Stimulated activated CD8-positive, alpha-beta memory T cell treated with anti-CD3 and anti-CD28 coated beads, Interleukin-15, amount 100 ng/mL, for 48 hours (primary cell): ENCODE data around the gene HECTD4.
A peak's percentile ranks its signal among the peaks of the same experiment; 100 is the strongest.
"Not testable (repeated sequence)": the region's sequence is repeated elsewhere in the genome, so short reads cannot be mapped to it uniquely, and the experiment has no call there.

Source experiments
- DNase-seq, 2 donors: peaks; one replicate each; pipeline ENCODE4 v3.0.0-alpha.2; 2020; ENCODE audit warnings: low read depth in 2 of 2

HECTD4 gene

DNA sequence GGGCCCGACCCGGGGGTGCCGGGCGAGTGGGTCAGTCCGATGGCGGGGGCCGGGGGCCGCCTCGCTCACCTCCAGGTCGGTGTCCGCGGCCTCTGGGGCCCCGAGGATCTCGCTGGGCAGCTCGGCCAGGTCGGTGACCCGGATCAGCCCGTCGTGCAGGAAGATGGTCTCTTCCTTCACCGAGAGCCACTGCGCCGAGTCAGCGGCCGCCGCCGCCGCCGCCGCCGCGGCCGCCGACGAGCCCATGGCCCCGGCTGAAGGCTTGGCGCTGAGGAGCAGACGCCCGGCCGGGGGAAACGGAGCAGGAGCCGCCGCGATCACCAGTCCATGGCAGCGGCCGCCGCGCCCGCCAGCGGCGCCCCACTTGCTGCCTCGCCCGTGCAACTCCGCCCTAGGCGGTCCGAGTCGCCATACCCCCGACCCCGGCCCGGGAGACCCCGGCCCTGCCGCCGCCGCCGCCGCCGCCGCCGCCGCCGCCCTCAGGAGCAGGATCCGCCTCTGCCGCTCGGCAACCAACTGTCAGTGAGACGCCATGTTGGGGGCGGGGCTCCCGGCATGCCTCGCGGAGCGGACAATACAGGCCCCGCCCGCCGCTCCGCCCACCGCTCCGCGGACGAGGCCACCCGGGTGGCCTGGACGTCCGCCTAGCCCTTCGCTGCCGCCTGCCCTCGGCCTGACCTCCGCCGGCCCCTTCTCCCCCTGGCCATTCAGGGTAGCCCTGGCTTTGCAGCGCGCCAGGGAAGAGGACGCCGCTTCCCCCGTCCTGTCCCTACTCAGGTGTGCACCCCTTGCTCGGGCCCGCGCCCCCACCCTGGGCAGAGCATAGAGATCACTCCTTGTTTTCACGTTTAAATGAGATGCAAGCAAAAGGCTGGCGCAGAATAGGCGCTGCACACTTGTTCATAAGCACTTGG is at the start of gene HECTD4:
TSS of gene HECTD4 (minus strand) at position 549 of the 914 bp plus-strand sequence. CDS start at position 246, 303 bp downstream.
- DNase-seq, result peak; percentile 89 to 91

- DNase-seq, result no peak
Measured at GRCh38 chr12:112431965-112432364, 49.7 kb upstream of the HECTD4 start.

DNA sequence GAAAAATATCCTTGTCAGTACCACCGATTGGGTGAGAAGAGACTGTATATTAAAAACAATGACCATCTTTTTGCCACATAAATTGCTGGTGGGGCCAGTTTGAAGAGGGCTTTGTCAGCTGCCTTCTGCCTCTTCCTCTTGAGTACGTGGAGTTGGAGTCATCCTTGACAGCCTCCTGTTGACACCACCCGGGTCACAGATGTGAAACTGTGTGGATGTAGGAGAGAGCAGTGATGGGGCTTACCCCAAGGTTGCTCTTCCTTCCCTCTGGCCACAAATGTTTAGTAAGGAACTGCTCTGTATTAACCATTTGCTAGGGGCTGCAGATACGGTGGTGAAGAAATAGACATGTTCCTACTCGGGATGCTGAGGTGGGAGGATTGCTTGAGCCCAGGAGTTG is 48.7 kb upstream of the HECTD4 start:
- no peak for DNase-seq

- no peak for DNase-seq
Measured at GRCh38 chr12:112427760-112428159, 45.5 kb upstream of the HECTD4 start.

- DNase-seq, result no peak
Measured at GRCh38 chr12:112425582-112426382, 43.6 kb upstream of the HECTD4 start.

GRCh38 chr12:112424126-112424525 is 41.9 kb upstream of the HECTD4 start:
- no peak for DNase-seq

DNA sequence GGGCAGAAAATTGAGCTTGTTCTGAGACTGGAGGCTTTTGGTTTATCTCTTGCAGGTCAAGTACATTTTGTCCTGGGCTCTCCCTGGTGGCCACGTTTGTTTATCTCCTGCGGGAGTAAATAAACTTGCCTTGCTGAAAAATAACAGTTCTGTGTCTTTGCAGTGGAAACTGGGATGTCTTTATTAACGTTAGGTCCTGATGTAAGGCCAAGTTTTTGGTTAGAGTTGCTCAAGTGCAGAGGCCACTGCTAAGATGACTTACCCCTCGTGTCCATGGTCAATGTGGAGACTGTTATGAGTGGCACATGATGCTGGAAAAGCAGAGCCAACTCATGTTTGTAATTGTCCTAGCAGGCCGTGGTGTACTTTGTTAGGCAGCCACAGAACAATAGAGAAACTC is 40.3 kb upstream of the HECTD4 start:
- no peak for DNase-seq

DNA sequence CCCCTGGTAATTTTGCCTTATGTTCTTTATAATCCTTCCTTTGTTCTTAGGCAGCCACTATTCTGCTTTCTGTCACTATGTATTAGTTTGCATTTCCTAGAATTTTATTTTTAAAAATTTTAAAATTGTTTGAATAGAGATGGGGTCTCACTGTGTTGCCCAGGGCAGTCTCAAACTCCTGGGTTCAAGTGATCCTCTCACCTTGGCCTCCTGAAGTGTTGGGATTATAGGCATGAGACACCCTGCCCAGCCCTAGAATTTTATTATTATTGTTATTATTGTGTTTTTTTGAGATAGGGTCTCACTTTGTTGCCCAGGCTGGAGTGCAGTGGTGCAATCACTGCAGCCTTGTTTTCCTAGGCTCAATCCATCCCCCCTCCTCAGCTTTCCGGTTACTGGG is 39.1 kb upstream of the HECTD4 start:
- no peak for DNase-seq

DNA sequence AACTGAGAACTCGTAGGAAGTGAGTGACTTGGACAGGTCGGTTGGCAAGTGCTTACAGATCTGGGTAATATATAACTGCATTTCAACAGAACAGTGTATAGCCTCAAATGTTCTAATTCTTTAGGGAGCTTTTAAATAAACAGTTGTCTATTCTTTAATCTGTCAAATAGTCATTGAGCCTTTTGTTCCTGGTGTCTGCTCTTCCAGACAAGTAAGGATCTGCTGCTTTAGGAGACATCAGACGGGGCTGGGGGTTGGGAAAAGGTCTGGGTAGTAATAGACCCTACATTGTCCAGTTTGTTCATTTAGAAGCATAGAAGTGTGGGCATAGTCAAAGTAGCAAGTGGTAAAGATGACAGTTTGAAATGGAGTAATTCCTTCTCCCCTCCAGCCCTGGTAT is 38.5 kb upstream of the HECTD4 start:
- DNase-seq, result no peak

DNA sequence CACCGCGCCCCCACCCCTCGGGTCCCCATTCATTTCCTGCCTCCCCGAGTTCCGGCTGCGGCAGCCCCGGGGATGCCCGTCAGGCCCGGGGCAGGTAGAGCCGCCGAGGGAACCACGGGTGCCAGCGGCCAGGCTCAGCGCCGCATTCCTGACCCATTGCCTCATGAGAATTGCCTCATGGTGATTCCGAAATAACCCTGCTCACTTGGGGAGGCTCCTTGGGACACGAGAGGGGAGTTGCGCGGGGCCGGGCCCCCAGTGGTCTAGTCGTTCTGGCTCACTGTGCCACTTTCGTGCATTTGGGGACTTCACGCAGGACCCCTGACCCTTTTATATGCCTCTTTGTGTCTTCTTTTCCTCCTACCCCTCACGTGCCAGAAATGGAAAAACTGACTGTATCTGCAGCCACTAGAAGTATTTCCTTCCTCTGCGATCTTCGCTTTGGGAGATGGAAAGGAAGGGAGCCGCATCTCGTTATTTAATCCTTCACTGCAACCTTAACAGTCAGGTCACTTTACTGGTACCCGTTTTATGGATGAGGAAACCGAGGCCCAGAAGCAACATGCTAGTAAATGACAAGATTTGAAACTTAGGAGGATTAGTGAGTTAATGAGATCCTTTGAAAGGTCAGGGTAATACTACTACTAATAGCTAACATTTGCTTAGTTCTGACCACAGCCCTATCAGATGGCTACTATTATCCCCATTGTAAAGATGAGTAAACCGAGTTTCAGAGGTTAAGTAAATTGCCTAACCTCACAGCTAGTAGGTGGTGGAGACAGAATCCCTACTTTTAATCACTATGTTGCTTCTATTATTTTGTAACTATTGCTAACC is 37.3 kb upstream of the HECTD4 start:
- DNase-seq, result no peak

GRCh38 chr12:112418608-112419296 is 36.5 kb upstream of the HECTD4 start, which contains the start of gene PTPN11:
Gene PTPN11 (plus strand): TSS chr12:112418947. CDS start chr12:112419112, 165 bp downstream.
- peak; percentile 86 to 87 for DNase-seq

GRCh38 chr12:112418273-112418607 is 36.0 kb upstream of the HECTD4 start:
- no peak for DNase-seq

DNA sequence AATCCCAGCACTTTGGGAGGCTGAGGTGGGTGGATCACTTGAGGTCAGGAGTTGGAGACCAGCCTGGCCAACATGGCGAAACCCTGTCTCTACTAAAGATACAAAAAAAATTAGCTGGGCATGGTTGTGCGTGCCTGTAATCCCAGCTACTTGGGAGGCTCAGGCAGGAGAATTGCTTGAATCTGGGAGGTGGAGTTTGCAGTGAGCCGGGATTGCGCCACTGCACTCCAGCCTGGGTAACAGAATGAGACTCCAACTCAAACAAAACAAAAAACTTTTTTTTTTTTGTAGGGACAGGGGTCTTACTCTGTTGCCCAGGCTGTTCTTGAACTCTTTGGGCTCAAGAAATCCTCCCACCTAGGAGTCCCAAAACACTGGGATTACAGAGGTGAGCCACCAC is 33.2 kb upstream of the HECTD4 start:
- not testable (repeated sequence) for DNase-seq

- no peak for DNase-seq
Measured at GRCh38 chr12:112413855-112414625, 31.8 kb upstream of the HECTD4 start.

- no peak for DNase-seq
Measured at GRCh38 chr12:112409906-112410244, 27.6 kb upstream of the HECTD4 start.

GRCh38 chr12:112409064-112409905 is 27.1 kb upstream of the HECTD4 start, which contains the start of gene RPL6:
Gene RPL6 (minus strand): TSS chr12:112409605. CDS start chr12:112408656, 949 bp downstream.
- DNase-seq, result peak; percentile 59 to 69

GRCh38 chr12:112408621-112409020 is 26.4 kb upstream of the HECTD4 start:
- DNase-seq, result no peak

DNA sequence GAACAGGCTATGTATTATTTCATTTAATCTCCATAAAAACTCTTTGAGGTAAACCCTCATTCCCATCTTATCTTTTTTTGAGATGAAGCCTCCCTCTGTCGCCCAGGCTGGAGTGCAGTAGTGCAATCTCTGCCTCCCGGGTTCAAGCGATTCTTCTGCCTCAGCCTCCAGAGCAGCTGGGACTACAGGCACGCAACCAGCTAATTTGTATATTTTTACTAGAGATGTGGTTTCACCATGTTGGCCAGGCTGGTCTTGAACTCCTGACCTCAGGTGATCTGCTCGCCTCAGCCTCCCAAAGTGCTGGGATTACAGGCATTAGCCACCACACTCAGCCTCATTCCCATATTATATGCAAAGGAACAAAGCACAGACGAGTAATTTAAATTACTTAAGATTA is 25.5 kb upstream of the HECTD4 start:
- DNase-seq, result not testable (repeated sequence)
